ENCODE results near the gene NOVA1.

Gene NOVA1

DNA sequence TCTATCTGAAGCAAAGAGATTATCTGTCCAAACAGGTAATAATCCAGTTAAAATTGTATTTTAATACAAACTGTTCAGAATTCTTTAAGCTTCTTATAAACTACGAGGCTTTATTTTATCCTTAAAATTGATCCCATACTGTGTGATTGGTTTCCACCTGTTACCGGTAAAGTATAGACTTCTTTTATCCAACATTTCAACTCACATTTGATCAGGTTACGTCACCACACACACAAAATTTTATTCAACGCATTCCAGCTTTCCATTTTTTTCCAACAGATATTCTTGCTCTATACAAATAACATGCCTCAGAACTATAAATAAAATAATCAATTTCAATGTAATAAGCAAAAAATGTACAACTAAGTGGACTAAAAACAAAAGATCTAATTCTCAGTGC, 4.5 kb downstream of the NOVA1 start:
- no peak overlapping the region for H3K27ac ChIP-seq (ENCODE audit: low read depth, low read length)
- 0 out of 2 replicates have a peak, but pooled peaks cover 4% of the 10 kb centered on the region for H3K27me3 ChIP-seq (ENCODE audit: insufficient read depth, low read length)
- H3K9me3 ChIP-seq (ENCODE audit: insufficient read depth, low read depth, low read length), result no peaks in the 10 kb centered on the region
- peaks cover 23% of the 10 kb centered on the region for H3K4me1 ChIP-seq (ENCODE audit: insufficient read depth, low read length)
- no peak overlapping the region for H3K4me3 ChIP-seq (ENCODE audit: low read length)
- no peak overlapping the region for H3K9ac ChIP-seq (ENCODE audit: low read depth, low read length)
- H3K36me3 ChIP-seq (ENCODE audit: insufficient read depth, low read length), result no peaks in the 10 kb centered on the region
- 96% methylated on average over 4 of the region's 4 CpGs for WGBS

DNA sequence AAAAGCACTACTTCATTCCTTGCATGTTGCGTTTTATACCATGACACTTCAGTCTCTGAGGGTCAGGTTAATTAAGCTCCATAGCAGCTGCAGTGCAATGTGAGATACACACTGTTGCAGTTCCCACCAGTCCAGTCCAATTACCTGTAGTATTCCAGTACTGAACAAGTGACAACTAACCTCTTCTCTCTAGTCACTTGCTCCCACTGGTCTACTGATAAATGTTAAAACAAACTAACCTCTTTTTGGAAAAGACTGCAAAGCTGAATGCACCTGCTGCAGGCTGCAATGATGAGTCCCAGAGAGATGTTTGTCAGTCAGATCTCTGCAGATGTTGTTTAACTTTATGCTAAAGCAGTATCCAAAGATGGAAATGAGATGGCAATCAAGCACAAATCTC, 7.9 kb downstream of the NOVA1 start:
- Histone ChIP-seq H3K9ac (ENCODE audit: low read depth, low read length) (no peak overlapping the region), H3K4me1 (ENCODE audit: insufficient read depth, low read length) (peaks cover 31% of the 10 kb centered on the region), H3K36me3 (ENCODE audit: insufficient read depth, low read length) (no peaks in the 10 kb centered on the region), H3K27ac (ENCODE audit: low read depth, low read length) (no peak overlapping the region), H3K4me3 (ENCODE audit: low read length) (no peak overlapping the region), H3K9me3 (ENCODE audit: insufficient read depth, low read depth, low read length) (no peaks in the 10 kb centered on the region), H3K27me3 (ENCODE audit: insufficient read depth, low read length) (no peaks in the 10 kb centered on the region)
- 87% methylated on average over 1 of the region's 1 CpG for WGBS

DNA sequence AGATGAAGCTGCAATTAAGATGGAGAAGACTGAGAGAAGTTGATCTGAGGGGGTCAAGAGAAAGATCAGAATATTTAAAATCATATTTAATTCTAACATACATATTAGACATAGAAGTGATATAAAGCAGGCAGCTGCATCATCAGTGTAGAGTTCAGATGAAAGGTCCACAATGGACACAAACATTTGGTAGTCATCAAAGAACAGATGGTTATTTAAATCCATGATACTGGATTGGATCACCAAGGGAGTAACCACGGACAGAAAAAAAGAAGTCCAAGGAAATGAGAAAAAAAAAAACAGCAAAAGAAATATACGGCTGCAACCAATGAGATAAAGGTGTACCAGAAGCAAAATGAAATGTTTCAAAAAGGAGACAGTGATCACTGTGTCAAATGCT, 20.1 kb downstream of the NOVA1 start:
- Histone ChIP-seq H3K4me1 (ENCODE audit: insufficient read depth, low read length) (no peaks in the 10 kb centered on the region), H3K36me3 (ENCODE audit: insufficient read depth, low read length) (no peaks in the 10 kb centered on the region), H3K27me3 (ENCODE audit: insufficient read depth, low read length) (no peaks in the 10 kb centered on the region), H3K9me3 (ENCODE audit: insufficient read depth, low read depth, low read length) (no peaks in the 10 kb centered on the region), H3K9ac (ENCODE audit: low read depth, low read length) (no peak overlapping the region), H3K27ac (ENCODE audit: low read depth, low read length) (no peak overlapping the region), H3K4me3 (ENCODE audit: low read length) (no peak overlapping the region)
- WGBS, result 94% methylated on average over 2 of the region's 2 CpGs

DNA sequence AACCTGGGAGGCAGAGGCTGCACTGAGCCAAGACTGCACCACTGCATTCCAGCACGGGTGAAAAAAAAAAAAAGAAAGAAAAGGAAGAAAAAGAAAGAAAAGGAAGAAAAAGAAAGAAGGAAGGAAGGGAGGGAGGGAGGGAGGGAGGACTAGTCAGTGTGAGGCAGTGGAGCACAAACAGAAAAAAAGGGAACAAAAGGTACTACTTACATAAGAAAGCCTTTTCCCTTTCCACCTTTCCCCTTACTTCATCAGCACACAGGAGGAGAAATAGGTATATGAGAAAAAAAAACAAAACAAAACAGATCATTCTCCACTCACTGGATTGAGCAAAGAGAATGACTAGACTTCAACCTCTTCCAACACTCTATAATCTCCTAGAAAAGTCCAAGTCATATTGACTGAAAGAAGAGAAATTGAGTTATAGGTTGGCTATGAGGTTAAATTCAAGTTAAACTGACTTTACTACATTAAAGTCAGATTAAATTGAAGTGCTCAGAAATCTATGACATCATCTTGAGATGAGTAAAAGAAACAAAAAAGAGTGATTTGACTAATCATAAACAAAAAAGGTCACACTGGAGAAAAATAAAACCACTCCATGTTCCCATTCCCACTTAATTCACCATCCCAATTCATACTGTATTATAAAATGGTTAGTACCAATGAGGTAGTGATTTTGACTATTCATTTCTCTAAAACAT, 43.6 kb downstream of the NOVA1 start:
- peaks cover 17% of the 10 kb centered on the region for H3K4me1 ChIP-seq (ENCODE audit: insufficient read depth, low read length)
- H3K9ac ChIP-seq (ENCODE audit: low read depth, low read length), result no peak overlapping the region
- no peaks in the 10 kb centered on the region for H3K9me3 ChIP-seq (ENCODE audit: insufficient read depth, low read depth, low read length)
- H3K36me3 ChIP-seq (ENCODE audit: insufficient read depth, low read length), result no peaks in the 10 kb centered on the region
- 45% methylated on average over 1 of the region's 1 CpG for WGBS
- no peaks in the 10 kb centered on the region for H3K27me3 ChIP-seq (ENCODE audit: insufficient read depth, low read length)
- H3K4me3 ChIP-seq (ENCODE audit: low read length), result no peak overlapping the region
- no peak overlapping the region for H3K27ac ChIP-seq (ENCODE audit: low read depth, low read length)

DNA sequence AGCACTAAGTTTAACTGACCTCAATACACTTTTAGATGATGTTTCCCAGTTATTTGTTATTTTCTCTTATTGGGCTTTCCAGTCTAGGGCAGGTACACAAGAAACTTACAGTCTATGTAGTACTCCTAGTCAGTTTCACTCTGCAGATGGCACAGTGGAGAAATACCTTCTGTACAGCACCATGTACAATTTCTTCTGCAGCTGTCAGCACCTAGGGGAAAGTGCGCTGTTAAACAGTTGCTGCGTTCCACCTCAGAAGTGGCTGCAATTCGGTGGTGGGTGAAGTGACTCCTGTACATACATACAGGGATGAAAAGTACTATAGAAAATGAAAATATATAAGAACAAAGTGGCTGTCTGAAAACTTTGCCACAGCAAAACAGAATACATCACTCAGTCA, 48.3 kb downstream of the NOVA1 start:
- WGBS, result 100% methylated on average over 2 of the region's 3 CpGs
- Histone ChIP-seq H3K27ac (ENCODE audit: low read depth, low read length) (no peak overlapping the region), H3K4me3 (ENCODE audit: low read length) (no peak overlapping the region), H3K9me3 (ENCODE audit: insufficient read depth, low read depth, low read length) (no peaks in the 10 kb centered on the region), H3K9ac (ENCODE audit: low read depth, low read length) (no peak overlapping the region), H3K4me1 (ENCODE audit: insufficient read depth, low read length) (peaks cover 13% of the 10 kb centered on the region), H3K27me3 (ENCODE audit: insufficient read depth, low read length) (no peaks in the 10 kb centered on the region), H3K36me3 (ENCODE audit: insufficient read depth, low read length) (0 out of 2 replicates have a peak, but pooled peaks cover 2% of the 10 kb centered on the region)

DNA sequence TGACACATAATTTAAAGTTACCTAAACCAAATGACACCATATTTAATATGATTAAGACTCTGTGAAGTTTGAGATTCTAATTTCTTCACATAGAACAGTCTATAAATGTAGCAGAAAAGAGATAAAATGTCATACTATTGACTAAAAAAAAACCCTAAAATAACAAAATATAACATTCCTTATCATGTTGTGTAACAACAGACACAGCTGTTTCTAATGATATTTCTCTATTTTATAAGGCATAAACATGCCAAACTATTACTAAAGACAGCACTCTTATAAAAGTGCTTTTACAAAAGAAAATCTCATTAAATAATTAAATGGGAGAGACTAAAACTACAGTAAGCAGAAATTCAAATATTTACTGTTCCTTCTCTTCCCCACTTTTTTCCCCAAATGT, 49.4 kb downstream of the NOVA1 start:
- no peak overlapping the region for H3K4me3 ChIP-seq (ENCODE audit: low read length)
- no peak overlapping the region for H3K9ac ChIP-seq (ENCODE audit: low read depth, low read length)
- no peak overlapping the region for H3K27ac ChIP-seq (ENCODE audit: low read depth, low read length)
- H3K36me3 ChIP-seq (ENCODE audit: insufficient read depth, low read length), result 0 out of 2 replicates have a peak, but pooled peaks cover 2% of the 10 kb centered on the region
- no peaks in the 10 kb centered on the region for H3K27me3 ChIP-seq (ENCODE audit: insufficient read depth, low read length)
- H3K9me3 ChIP-seq (ENCODE audit: insufficient read depth, low read depth, low read length), result no peaks in the 10 kb centered on the region
- peaks cover 3% of the 10 kb centered on the region; the same call in 1 of the 2 replicates for H3K4me1 ChIP-seq (ENCODE audit: insufficient read depth, low read length)

DNA sequence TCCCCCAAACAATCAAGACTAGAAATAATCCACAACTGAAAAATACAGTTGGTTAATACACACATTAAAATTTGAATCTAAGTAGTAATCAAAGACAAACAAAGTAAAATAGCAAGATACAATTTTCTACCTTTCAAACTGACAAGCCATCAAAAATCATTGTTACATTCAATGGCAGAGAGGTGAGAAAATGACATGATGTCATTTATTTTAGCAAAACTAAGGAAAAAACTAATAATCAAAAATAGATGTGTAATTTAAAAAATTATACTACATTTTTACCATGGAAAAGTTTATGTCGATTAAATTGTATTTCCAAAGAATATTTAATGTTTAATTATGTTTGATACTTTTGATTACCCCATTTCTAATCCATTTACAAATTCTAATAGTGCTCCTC, 59.7 kb downstream of the NOVA1 start:
- peaks cover 10% of the 10 kb centered on the region for H3K9me3 ChIP-seq (ENCODE audit: insufficient read depth, low read depth, low read length)
- no peak overlapping the region for H3K27ac ChIP-seq (ENCODE audit: low read depth, low read length)
- no peaks in the 10 kb centered on the region for H3K27me3 ChIP-seq (ENCODE audit: insufficient read depth, low read length)
- H3K36me3 ChIP-seq (ENCODE audit: insufficient read depth, low read length), result peaks cover 4% of the 10 kb centered on the region; the same call in 1 of the 2 replicates
- no CpG with 5 or more reads among the region's 1 CpG for WGBS
- no peaks in the 10 kb centered on the region for H3K4me1 ChIP-seq (ENCODE audit: insufficient read depth, low read length)
- H3K4me3 ChIP-seq (ENCODE audit: low read length), result no peak overlapping the region
- H3K9ac ChIP-seq (ENCODE audit: low read depth, low read length), result no peak overlapping the region

DNA sequence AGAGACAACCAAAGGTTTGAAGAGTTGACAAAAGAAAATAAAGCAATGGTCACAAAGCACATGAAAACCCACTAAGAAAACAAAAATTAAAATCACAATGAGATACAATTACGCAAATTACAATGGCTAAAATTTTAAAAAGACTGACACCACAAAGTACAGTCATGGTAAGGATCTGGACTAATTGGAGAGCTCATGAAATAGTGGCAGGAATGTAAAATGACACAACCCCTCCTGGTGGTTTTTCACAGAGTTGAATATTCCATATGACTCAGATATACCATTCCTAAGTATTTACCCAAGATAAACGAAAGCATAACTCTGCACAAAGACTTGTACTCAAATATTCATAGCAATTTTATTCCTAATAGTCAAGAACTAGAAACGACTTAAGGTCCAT, 65.9 kb downstream of the NOVA1 start:
- no peaks in the 10 kb centered on the region for H3K36me3 ChIP-seq (ENCODE audit: insufficient read depth, low read length)

DNA sequence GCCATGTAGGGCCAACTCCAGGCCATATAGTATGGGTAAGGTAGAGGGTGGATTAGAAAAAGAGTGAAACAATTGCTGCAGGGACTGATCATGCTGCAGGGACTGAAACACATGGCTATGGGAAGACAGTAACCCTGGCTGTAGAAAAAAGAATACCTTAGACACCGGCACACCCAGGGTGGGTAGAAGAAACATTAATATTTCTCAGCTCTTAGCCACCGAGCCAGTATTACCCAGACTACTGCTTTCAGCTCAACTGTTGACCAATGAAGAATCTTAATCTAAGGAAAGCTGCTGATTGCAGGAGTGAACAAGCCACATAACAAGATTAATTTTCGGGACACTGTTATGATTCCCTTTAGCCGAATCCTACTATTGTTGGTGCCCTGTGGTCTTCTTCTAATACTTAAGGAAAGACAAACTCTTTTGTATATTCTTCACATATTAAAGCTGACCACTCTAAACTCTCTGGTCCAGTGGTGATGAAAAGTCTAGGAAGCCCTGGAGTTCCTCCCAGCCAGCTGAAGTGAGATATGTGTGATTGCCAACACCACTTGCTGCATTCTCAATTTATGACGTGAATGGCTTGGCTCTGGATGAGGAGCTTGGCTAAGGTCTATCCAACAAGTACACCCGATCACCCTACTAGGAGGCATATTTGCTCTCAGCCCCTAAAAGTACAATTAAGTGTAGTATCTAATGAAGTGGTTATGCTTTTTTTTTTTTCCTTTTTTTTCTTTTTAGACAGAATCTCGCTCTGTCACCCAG, 69.2 kb downstream of the NOVA1 start:
- no peak overlapping the region for H3K27ac ChIP-seq (ENCODE audit: low read depth, low read length)
- no peak overlapping the region for H3K9ac ChIP-seq (ENCODE audit: low read depth, low read length)
- H3K36me3 ChIP-seq (ENCODE audit: insufficient read depth, low read length), result no peaks in the 10 kb centered on the region
- no peaks in the 10 kb centered on the region; the same call in 1 of the 2 replicates for H3K4me1 ChIP-seq (ENCODE audit: insufficient read depth, low read length)
- no peak overlapping the region for H3K4me3 ChIP-seq (ENCODE audit: low read length)
- H3K9me3 ChIP-seq (ENCODE audit: insufficient read depth, low read depth, low read length), result no peaks in the 10 kb centered on the region
- WGBS, result 98% methylated on average over 7 of the region's 7 CpGs
- no peaks in the 10 kb centered on the region for H3K27me3 ChIP-seq (ENCODE audit: insufficient read depth, low read length)

More for the DNA sequence above, 65.9 kb downstream of the NOVA1 start:
- 96% methylated on average over 3 of the region's 3 CpGs for WGBS
- Histone ChIP-seq H3K27me3 (ENCODE audit: insufficient read depth, low read length) (no peaks in the 10 kb centered on the region), H3K4me1 (ENCODE audit: insufficient read depth, low read length) (no peaks in the 10 kb centered on the region; the same call in 1 of the 2 replicates), H3K4me3 (ENCODE audit: low read length) (no peak overlapping the region), H3K27ac (ENCODE audit: low read depth, low read length) (no peak overlapping the region), H3K9ac (ENCODE audit: low read depth, low read length) (no peak overlapping the region), H3K9me3 (ENCODE audit: insufficient read depth, low read depth, low read length) (no peaks in the 10 kb centered on the region)

DNA sequence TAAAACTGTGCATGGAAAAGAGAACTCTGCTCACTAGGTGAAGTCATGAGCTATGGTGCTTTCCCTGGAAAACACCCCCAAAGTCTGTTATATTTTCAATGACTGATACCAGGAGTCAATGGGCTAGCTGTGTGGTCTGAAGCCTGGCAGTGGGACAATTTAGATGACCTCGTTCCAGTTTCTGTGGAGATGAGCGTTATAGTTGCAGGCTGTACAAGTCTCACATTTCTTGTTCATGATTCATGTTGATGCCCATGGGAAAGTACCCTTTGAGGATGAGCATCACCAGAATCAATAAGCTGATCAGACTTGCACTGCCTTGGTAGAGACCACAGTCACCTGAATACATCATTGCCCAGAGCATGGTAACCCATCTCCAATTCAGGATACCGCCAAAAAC, 70.7 kb downstream of the NOVA1 start:
- H3K9ac ChIP-seq (ENCODE audit: low read depth, low read length), result no peak overlapping the region
- peaks cover 6% of the 10 kb centered on the region; the same call in 1 of the 2 replicates for H3K4me1 ChIP-seq (ENCODE audit: insufficient read depth, low read length)
- H3K36me3 ChIP-seq (ENCODE audit: insufficient read depth, low read length), result no peaks in the 10 kb centered on the region
- WGBS, result 95% methylated on average over 3 of the region's 3 CpGs
- H3K4me3 ChIP-seq (ENCODE audit: low read length), result no peak overlapping the region
- H3K27ac ChIP-seq (ENCODE audit: low read depth, low read length), result no peak overlapping the region
- H3K27me3 ChIP-seq (ENCODE audit: insufficient read depth, low read length), result no peaks in the 10 kb centered on the region
- H3K9me3 ChIP-seq (ENCODE audit: insufficient read depth, low read depth, low read length), result no peaks in the 10 kb centered on the region

DNA sequence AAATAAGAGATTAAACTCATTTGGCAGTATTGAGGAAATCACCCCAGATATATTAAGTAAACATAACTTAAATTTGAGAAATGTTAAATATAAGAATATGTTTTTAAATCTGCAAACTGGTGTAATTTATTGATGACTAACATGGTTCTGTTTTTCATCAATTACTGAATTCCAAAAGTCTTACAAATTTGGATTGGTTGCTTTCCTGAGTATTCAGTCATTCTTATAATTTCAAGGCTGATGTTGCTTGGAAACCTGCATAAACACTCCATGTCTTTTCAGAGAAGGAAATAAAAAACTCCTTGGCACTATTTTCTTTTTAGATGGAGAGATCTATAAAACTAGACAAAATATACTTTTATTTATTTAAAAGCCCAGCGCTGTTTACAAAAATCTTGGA, 71.7 kb downstream of the NOVA1 start:
- Histone ChIP-seq H3K9ac (ENCODE audit: low read depth, low read length) (no peak overlapping the region), H3K27ac (ENCODE audit: low read depth, low read length) (no peak overlapping the region), H3K4me3 (ENCODE audit: low read length) (no peak overlapping the region), H3K9me3 (ENCODE audit: insufficient read depth, low read depth, low read length) (no peaks in the 10 kb centered on the region), H3K4me1 (ENCODE audit: insufficient read depth, low read length) (peaks cover 6% of the 10 kb centered on the region; the same call in 1 of the 2 replicates), H3K36me3 (ENCODE audit: insufficient read depth, low read length) (no peaks in the 10 kb centered on the region), H3K27me3 (ENCODE audit: insufficient read depth, low read length) (no peaks in the 10 kb centered on the region)
- no CpG with 5 or more reads among the region's 1 CpG for WGBS
